Embryonic facial prominence (tissue), 1 donor: Measurements from ENCODE around the gene CRHR1.

Experiments used
- DNase-seq: peaks from one replicate; pipeline ENCODE4 v3.0.0-alpha.2; 2016; ENCODE audit errors: extremely low spot score

CRHR1 gene

DNA sequence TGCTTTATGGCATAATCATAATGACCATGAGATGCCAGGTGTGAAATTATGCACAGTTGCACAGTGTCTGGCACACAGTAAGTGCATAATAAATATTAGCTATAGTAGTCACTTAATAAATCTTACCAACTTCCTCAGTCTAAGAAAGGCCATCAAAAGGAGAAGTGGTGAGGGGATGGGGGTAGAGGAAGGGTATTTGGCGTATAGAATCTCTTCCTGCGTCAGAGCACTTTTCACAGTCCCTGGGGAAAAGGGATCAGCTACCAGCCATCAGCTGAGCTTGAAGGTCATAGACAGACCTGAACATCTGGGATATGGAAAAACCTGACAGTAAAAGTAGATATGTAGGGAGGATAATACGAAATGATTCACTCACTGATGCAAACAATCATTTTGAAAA lies 5.8 kb downstream of the CRHR1 start:
- no peak for DNase-seq

DNA sequence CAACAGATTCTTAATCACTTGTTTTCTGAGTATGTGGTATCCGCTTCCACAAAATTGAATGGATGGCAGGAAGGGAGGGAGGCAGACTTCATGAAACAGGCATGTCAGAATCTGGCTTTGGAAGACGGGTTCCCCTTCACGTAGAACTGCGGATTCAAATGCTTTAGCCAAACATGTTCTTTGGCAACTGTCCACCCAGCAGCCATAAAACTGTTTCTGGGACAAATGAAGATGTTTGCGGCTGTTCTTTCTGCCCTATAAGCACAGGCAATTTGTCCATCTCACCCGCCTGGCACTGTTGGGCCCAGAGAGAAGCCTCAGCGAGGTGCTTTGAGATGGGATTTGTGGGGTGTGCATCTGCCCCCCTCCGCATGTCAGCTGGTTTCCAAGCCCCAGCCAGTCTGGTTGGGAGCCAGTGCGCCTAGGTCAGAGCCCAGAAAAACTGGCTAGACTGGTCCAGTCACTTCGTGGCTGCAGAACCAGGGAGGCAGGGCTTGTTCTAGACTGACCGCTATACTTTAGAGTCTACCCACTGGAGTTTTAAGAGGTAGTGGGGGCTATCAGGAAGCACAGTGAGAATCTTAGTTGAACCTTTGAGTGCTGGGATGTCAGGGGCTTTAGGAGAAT lies 6.3 kb downstream of the CRHR1 start:
- DNase-seq, result no peak

DNA sequence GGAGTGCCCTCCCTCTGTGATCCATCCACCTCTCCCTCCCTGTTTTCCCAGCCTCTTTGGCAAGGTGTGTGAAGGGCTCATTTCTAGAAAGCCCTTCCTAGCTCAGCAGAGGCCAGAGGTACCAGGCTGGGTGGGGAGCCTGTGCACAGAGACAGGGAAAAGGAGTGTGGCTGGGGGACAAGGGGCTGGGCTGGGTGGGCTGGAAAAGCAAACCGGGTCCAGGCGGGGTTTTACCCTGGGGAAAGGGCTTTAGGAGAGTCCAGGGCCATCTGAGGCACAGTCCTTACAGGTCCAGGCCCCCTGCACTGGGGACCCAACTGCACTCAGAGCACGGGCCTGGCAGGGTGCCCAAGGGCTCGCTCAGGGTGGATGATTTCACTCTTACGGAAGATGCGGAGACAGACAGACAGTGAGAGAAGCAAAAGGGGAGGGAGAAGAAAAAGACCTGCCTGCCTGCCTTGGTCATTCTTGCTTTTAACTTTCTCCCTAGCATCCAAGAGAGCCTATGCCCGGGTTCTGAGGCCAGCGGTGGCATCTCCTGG lies 7.0 kb downstream of the CRHR1 start:
- DNase-seq, result no peak

DNA sequence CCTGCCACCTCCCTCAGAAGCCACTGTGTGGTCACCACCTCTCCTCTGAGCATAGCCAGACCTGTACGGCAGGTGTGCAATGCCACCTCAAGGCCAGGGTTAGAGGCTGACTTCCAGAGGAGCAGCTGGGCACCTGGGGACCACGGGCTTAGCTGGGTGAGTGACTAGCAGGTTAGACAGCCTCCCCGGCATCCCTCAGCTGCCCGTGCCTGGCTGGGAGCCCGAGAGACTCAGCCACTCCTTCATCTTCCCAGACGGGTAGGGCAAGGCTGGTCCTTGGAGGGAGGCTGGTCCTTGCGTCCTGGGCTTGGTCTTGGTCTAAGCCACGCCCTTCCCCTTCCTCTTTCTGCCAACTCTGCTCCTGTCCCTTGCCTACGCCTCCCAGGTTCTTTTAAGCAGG lies 7.8 kb downstream of the CRHR1 start:
- DNase-seq, result no peak

DNA sequence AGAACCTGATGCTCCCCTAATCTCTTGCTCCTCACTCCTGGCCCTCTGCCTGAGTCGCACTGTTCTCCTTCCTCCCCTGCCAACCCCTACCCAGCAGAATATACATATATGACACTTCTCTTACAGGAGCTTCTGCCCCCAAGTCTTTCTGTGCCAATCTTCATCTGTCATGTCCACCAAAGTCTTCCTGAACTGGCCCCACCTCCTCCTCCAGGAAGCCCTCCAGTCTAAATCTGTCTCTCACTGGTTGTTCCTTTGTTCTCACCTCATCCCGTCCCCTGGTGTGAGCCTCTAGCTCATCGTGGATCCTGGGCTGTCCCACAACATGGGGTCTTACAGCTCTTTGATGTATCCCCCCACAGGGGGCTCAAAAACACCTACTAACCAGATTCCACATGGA lies 8.3 kb downstream of the CRHR1 start:
- DNase-seq, result no peak

DNA sequence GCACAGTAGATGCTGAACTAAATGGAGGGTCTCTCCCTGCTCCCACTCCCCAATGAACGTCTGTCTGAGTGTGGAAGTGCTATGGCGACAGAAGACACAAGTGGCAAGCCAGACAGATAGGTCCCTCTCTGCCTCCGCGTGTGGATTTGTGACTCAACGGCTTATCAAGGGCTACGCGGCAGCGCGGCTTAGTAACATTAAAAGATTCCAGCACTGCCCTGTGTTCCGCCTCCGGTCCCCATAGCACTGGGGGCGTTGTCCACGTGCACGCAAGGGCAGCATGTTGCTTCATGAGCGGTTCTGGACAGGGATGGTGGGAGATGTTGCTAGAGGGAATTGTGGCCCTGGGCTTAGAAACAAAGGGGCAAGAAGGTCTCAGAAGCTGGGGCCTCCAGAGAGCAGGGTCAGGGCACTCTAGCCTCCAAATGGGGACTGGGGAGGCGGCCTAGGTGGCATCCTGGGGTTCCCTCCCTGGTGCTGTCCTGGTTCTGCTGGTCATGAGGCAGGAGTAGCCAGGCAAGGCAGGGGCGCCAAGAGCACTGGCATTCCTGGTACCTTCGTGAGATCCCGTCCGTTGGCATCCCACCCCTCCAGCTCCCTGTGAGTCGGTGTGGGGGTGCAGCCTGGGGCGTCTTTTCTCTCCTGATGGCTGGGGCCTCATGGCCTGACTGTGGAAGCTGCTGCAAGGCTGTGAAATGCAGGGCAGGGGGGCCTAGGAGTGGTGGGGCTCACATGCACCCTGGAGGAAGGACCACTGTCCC lies 9.1 kb downstream of the CRHR1 start:
- DNase-seq, result no peak

DNA sequence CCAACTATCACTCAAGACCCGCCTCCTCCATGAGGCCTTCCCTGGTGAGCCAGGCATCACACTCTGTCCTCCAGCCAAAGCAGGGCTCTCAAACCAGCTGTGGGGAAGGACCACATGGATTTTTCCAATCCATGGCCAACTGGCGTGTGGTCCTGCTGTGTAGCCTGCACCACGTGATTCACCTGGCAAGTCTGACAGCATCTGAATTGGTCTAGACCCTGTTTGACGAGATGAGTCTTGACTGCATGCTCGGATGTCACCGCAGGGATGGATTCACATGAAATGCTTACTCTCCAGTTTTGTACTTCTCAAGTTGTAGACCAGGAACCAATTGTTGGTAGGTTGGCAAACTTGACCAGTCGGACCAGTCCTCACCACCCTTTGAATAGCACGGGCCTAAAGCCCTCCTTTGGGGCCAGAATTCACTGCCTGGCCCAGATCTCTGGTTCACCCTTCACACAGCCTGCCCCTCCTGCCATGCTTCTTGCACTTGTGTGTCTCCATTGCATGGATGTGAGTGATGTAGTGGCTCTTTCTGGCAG lies 9.9 kb downstream of the CRHR1 start:
- no peak for DNase-seq

DNA sequence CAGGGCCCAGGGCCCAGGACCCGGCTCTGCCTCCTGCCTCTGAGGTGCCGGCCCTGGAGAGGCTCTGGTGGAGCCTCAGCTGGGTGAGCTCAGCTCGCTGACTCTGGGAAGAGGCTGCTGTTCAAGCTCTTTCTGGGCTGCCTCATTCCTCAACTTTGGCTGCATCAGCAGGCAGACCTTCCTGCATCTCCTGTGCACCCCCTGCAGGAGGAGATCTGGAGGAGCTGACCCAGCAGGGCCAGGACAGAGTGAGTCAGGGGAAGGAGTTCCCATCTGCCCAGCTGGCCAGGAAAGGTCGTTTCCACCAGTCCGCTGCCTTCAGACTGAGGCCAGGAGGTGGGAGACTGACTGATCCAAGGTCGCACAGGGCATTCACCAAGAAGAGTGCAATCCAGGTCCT lies 10.7 kb downstream of the CRHR1 start:
- no peak for DNase-seq

DNA sequence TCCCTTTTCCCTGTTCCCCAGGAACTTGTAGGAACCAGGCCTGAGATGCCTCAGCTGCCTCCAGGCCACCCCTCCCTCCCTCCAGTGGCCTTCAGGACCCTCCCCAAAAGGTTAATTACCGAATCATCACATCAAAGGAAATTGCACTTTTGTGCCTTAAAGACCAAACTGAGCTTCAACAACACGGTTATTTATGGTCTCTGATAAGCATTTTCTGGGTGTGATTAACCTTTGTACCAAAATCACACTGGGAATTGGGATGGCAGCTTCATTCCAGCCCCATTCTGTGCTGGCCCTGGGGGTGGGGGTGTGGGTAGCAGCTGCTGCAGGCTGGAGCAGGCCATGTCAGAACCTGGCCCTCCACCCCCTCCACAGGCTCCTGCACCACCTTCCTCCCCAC lies 16.7 kb downstream of the CRHR1 start:
- no peak for DNase-seq

DNA sequence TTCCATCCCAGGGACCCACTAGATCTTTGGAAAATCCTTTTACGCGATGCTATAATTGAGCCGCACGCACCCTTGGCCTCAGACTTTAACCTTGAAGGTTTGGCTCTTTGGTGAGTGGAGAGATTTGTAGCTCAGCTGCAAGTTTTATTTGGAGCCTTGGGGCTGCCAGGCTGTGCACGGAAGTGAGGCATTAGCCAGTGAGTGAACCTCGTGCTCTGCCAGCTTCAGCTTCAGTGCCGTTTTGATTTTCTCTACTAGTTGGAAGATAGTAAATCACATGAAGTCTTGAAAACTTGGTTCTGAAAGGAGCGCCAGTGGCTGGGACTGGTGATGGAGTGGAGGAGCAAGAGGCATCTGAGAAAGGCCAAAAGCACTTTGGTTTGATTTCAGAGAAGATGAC lies 17.3 kb downstream of the CRHR1 start:
- DNase-seq, result no peak

DNA sequence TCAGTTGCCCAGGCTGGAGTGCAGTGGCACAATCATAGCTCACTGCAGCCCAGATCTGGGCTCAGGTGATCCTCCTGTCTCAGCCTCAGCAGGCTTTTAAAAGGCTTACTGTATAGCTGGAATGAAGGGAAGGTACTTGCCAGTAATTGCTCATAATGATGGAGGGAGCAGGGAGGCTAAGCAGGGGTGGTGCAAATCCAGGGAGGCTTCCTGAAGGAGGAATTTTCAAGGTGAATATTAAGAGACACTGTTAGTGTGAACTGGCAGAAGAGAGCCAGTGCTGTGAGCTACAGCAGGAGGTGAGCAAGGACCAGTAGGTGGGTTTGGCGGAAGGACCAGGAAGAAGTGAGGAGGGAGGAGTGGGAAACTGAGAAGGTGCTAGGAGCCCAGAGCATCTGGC lies 24.7 kb downstream of the CRHR1 start:
- no peak for DNase-seq

DNA sequence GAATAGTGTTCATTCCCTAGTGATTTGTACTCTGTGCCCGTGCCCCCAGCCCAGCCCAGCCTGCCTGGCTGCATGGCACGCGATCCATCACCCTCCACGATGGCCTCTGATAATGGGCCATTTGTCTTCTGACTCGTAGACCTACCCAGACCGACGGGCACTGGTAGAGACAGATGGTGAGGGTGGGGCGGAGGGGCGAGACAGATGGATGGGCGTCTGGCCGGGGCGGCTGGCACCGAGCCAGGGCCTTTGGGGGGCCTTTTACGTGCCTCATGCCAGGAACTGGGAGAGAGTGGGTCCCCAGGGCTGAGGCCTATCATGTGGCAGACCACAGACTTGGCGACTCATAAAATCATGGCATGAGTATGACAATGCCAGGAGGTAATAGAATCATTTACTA lies 25.4 kb downstream of the CRHR1 start:
- no peak for DNase-seq

DNA sequence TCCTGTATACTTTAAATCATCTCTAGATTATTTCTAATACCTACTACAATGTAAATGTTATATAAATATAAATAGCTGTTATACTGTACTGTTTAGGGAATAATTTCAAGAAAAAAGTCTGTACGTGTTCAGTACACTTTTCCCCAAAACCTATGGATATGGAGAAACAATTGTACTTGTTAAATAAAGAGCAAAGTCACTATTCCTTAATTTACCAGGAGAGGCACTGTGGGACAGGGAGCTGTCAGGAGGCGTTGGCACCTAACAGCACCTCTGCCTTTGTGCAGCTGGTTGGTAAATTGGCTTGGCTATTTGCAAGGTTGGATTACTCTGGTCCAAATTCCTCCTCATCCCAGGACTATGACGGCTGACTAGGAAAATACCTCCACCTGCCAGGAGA lies 28.0 kb downstream of the CRHR1 start:
- DNase-seq, result no peak

DNA sequence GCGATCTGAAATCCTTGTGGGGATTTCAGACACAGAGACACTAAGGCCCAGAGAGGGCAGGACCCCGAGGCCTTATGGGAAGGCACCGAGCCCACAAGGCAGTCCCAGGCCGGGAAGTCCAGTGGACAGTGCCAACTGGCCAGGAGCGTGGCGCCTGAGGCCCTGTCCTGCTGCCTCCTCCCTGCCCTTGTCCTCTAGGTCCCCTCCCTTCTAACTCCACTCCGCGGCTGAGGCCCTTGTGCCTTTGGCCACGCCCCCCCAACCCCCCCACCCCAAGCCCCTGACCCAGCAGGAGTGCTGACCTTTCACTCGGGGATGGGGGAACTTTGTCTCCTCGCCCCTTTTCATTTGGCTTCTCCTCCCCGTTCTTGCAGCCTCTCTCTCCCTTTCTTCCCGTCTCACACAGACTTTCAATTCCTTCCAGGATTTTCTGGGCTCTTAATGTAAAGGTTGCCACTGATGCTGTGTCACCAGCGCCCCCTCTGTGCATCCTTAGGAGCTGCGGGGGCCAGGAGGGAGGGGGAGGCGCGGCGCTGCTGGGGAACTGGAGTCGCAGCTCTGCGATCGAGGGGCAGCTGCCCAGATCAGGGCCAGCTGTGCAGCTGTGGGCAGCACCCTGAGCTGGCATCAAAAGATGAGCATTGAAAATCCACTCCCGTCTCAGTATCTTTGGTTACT lies 29.1 kb downstream of the CRHR1 start:
- DNase-seq, result no peak

DNA sequence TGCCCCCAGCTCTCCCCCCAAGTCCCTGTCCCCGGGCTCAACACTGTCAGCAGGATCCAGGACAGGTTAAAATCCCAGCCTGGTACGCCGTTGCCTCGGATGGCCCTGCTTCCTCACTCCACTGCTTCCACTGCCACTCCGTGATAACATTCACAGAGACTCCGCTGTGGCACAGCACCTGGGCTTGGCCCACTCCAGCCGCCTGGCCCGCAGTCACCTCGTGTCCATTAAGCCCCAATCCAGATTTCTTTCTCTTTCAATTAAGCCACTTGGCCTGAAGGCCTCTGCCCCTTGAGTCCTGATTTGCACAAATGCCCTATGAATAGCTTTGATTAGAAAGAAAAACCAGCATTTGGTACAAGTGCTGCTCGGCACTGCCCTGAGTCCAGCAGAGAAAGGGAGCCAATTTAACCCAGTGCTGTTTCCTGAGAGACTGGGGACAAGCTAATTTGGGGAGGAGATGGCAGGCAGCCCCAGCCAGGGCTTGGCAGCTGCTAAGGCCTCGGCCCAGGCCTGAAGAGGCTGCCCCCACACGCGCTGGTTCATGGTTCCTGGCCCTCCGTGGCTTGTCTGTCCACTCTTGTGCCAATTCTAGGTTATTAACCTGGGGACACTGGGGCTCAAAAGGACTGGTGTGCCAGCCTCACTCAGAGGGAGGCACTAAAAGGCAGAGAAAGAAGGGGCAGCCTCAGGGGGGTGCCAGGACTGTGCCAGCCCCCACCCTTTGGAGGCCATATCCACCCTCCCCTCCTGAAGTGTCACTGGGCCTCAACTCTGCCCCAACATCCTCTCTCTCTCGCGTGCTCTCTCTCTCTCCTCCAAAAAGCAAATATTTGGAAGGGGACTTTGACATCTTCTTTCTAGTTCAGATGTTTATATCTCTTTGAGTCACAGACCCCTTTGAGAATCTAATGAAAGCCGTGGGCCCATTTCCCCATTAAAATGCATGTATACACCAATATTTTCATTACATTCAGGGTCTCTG lies 30.8 kb downstream of the CRHR1 start:
- DNase-seq, result no peak

DNA sequence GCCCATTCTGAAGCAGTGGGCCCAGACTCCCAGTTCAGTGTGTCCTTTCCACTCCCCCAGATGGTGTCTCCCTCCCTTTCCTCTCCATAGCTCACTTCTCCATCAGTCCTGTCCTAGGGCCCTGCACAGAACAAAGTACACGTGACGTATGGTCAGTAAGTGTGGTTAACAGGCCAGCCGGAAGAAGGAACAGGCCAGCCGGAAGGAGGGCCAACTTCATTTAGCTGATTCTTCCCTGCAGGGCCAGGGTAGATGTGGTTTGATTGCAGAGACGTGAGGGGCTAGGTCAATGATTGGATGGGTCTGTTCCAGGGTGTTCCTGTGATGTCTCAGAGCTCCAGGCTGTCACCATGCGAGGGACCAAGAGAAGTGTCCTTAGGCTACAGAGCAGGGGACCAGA lies 31.6 kb downstream of the CRHR1 start:
- no peak for DNase-seq

DNA sequence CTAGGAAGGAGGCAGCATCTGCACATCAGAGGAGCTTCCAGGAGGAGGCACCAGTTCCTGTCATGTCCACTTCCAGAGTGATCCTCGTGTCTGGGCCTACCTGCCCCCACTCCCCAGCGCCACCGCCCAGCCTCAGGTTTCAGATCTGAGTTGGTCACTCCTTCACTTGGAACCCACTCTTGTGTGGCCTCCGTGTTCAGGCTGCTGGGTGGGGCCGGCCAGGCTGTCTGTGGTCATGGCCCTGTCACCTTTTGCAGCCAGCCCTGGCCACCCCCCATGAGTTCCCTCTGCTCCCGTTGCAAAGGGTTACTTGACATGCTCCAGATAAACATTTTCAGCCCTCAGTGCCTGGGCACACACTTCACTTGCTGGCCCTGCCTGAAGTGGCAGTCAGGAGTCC lies 33.9 kb downstream of the CRHR1 start:
- DNase-seq, result no peak

DNA sequence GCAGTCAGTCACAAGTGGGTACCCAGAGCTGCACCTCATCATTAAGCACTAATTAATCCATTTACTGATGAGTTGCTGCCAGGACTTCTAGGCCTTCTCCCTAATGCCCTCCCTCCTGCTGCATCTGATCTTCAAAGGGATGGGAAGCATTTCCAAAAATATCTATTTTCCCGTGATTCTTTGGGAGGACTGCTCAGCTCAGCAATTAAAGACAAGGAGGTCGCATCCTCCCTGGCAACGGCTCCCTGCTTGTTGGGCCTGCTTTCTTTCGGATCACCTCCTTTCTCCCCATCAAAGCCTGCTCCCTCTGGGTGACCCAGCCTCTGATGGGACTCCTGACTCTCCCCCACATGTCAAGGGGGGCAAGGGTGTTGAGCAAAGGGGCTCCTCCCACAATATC lies 34.6 kb downstream of the CRHR1 start:
- DNase-seq, result no peak

DNA sequence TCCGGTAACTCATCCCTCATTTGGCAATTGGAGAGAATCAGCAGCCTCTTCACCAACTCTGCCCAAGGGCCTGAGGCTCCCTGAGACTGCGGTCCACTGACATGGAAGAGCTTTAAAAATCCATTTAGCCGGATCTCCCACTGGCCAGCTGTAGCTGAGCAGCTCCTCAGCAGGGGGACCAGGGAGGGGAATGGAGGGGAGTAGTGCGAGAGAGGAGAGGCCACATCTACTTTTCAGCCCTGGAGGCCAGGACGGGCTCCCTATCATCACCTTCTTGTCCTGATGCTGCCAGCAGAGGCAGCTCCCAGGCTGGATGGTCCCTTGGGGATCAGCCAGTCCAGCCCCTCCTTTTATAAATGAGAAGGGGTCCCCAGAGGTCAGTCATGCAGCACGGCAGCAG lies 35.5 kb downstream of the CRHR1 start:
- no peak for DNase-seq

DNA sequence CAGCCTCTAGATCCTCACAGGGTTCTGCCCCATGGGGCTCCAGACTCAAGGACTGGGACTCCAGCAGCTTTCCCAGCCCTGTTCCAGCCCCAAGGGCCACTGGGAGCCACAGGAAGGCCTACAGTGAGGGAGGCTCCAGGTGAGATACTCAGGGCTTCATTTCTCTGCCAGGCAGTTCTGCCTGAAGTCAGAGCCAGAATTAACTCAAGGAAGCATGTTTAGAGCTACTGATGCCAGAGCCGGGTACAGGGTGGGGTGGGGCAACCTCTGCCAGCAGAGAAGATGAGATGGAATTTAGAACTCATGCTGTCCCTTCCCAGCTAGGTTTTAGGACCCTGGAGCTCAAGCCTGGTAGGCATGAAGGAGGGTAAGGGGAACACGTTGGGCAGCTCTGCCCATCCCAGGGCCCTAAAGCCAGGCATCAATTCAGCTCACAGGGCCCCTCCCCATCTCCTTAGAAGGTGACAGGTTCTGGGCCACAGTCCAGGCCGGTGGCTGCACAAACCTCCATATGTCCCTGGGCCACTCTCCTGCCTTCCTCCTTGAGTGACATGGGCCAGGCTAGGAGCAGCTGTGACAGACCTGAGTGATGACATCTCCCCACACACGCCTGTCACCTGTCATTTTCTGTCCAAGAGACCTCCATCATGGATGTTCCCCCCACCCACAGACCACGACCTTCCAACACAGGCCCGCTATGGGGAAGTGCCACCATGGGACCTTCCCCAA lies 36.1 kb downstream of the CRHR1 start:
- no peak for DNase-seq

DNA sequence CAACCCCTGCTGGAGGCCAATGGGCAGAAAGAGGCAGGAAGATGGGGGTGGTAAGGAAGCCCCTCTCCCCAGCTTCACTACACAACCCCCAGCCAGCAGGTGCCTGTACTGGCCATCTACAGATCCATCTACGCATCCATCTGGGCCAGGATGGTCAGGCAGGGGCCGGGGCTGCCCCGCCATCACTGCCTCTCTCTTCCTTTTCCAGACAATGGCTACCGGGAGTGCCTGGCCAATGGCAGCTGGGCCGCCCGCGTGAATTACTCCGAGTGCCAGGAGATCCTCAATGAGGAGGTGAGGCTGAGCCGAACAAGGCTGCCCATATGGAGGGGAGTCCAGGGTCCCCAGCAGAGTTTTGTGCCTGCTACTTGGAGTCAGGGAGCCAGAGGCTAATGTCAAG lies 37.0 kb downstream of the CRHR1 start:
- DNase-seq, result no peak
